OCI-LY7 (cell line): ENCODE results near the gene KIF6. TPM values are rescaled to one million over a fixed set of nuclear protein-coding genes. Genes with fewer than 3 reads are reported as not detected.

ENCODE experiments used
- BruUV-seq: library from RNA; stranded (reverse); fragments of 400-500 nt; replicated peaks from 2 replicates; lab custom pipeline; 2021; lab: Mats Ljungman, UMichigan
- CTCF ChIA-PET: fragments of 300-600 bp; sonication (Branson Sonifier 250); formaldehyde crosslinking; loops from one replicate; lab custom pipeline; 2022; ENCODE audit warnings: antibody characterized with exemption; ENCODE audit not compliant: unreplicated experiment; lab: Charles Lee
- POLR2A ChIA-PET: fragments of 300-600 bp; sonication (Branson Sonifier 250); formaldehyde crosslinking; loops from one replicate; lab custom pipeline; 2022; ENCODE audit warnings: antibody characterized with exemption; lab: Charles Lee
- DNase-seq: peaks from one replicate; pipeline ENCODE4 v3.0.0-alpha.2; 2015; ENCODE audit warnings: low spot score
- H2AFZ ChIP-seq: fragments of 200-600 bp; sonication (generic), shearing (Covaris generic); 2 replicates; pipeline ENCODE4 v1.6.1; 2014; ENCODE audit warnings: mild to moderate bottlenecking, antibody characterized with exemption, low read length, moderate library complexity
- H3K27ac ChIP-seq: fragments of 200-600 bp; sonication (generic); 2 replicates; pipeline ENCODE4 v1.5.1; 2014; ENCODE audit warnings: mixed run types, low read depth, mild to moderate bottlenecking, moderate library complexity, low read length, inconsistent platforms; ENCODE audit not compliant: poor library complexity, severe bottlenecking
- H3K36me3 ChIP-seq: fragments of 200-600 bp; sonication (generic); 2 replicates; pipeline ENCODE4 v1.6.1; 2014; ENCODE audit warnings: mild to moderate bottlenecking, antibody characterized with exemption, low read length, moderate library complexity, mixed read lengths; ENCODE audit not compliant: insufficient read depth
- H3K4me1 ChIP-seq: fragments of 200-600 bp; sonication (generic); 2 replicates; pipeline ENCODE4 v1.5.1; 2014; ENCODE audit warnings: mild to moderate bottlenecking, low read length; ENCODE audit not compliant: insufficient read depth, poor library complexity, severe bottlenecking
- H3K4me2 ChIP-seq: fragments of 200-600 bp; sonication (generic); 2 replicates; pipeline ENCODE4 v1.6.1; 2014; ENCODE audit warnings: mild to moderate bottlenecking, low read length
- H3K4me3 ChIP-seq: fragments of 200-600 bp; sonication (generic); 2 replicates; pipeline ENCODE4 v1.5.1; 2014; ENCODE audit warnings: mild to moderate bottlenecking, low read depth, low read length; ENCODE audit not compliant: poor library complexity, severe bottlenecking
- H3K79me2 ChIP-seq: fragments of 200-600 bp; sonication (generic); 2 replicates; pipeline ENCODE4 v1.6.1; 2016; ENCODE audit warnings: low read depth, mild to moderate bottlenecking, low read length, moderate library complexity, mixed read lengths; ENCODE audit not compliant: insufficient read depth
- H3K9me2 ChIP-seq: fragments of 200-600 bp; sonication (generic); 2 replicates; pipeline ENCODE4 v1.6.1; 2016; ENCODE audit warnings: mild to moderate bottlenecking, low read length, mixed read lengths; ENCODE audit not compliant: insufficient read depth
- H3K9me3 ChIP-seq: fragments of 200-600 bp; sonication (generic); 2 replicates; pipeline ENCODE4 v1.6.1; 2014; ENCODE audit warnings: mild to moderate bottlenecking, mixed run types, low read length, mixed read lengths
- H4K20me1 ChIP-seq: fragments of 200-600 bp; sonication (generic); 2 replicates; pipeline ENCODE4 v1.6.1; 2014; ENCODE audit warnings: mild to moderate bottlenecking, antibody characterized with exemption, low read length, moderate library complexity, mixed read lengths; ENCODE audit not compliant: insufficient read depth
- EZH2phosphoT487 ChIP-seq: fragments of 200-600 bp; sonication (generic); IDR thresholded peaks from 2 replicates; pipeline ENCODE4 v1.6.1; 2018; ENCODE audit warnings: low read depth, borderline replicate concordance, mild to moderate bottlenecking, mixed run types, antibody characterized with exemption, low read length, moderate library complexity, mixed read lengths
- intact Hi-C: fragments of 100-400 bp; cut with micrococcal nuclease; formaldehyde crosslinking; loops from one replicate; pipeline ENCODE4 v1.10.0; 2022; ENCODE audit not compliant: unreplicated experiment
- total RNA-seq, 2 experiments: library from RNA; depleted of rRNA in 1 of 2; stranded (reverse); fragments of >200 nt in 1 of 2; shearing (Covaris generic) in 1 of 2; gene quantifications; 2 replicates each; pipeline ENCODE4 v1.2.3, GENCODE V29; 2014 to 2022
- TF ChIP-seq, protein P1 (sequence below): fragments of 200-600 bp; sonication (generic); conservative IDR thresholded peaks from 2 replicates; pipeline ENCODE4 v1.5.1; 2014; ENCODE audit warnings: mild to moderate bottlenecking, antibody characterized with exemption, low read length, moderate library complexity, mixed read lengths

Gene KIF6
- total RNA-seq, 2 experiments from 2014 or later, result not detected

DNA sequence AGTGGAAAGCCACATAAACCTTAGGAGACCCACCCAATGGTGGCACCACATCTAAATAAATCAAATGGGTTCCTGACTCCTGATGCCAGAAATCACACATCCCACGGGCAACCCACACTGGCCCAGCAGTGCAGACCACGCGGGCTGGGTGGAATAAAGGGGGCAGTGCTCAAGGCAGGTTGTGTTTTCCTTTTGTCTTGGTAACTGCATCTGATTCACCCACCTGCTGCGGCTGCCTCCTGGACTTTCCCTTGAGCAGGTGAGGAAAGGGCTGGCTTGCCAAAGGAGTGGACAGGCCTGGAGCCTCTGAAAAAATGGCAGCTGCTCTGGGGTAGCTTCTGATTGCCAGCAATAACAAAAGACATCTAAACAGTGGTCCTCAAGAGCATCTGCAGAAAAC, 283.2 kb downstream of the KIF6 start:
- no peak overlapping the region for H3K4me2 ChIP-seq
- H3K9me3 ChIP-seq, result 0 out of 2 replicates have a peak, but pooled peaks cover 4% of the 10 kb centered on the region
- ChIA-PET POLR2A (no interaction called here), CTCF (no interaction called here)
- no peak overlapping the region for H3K4me3 ChIP-seq
- no peaks in the 10 kb centered on the region for H3K4me1 ChIP-seq
- H2AFZ ChIP-seq, result no peak overlapping the region
- H3K9me2 ChIP-seq, result no peaks in the 10 kb centered on the region
- intact Hi-C loops, result no loop called here
- H3K36me3 ChIP-seq, result no peaks in the 10 kb centered on the region
- no TSS peak for BruUV-seq
- H4K20me1 ChIP-seq, result no peaks in the 10 kb centered on the region
- H3K27ac ChIP-seq, result no peak overlapping the region
- no peak for DNase-seq
- H3K79me2 ChIP-seq, result no peaks in the 10 kb centered on the region
- no peak for TF ChIP-seq EZH2phosphoT487
- TF ChIP-seq, protein P1, sequence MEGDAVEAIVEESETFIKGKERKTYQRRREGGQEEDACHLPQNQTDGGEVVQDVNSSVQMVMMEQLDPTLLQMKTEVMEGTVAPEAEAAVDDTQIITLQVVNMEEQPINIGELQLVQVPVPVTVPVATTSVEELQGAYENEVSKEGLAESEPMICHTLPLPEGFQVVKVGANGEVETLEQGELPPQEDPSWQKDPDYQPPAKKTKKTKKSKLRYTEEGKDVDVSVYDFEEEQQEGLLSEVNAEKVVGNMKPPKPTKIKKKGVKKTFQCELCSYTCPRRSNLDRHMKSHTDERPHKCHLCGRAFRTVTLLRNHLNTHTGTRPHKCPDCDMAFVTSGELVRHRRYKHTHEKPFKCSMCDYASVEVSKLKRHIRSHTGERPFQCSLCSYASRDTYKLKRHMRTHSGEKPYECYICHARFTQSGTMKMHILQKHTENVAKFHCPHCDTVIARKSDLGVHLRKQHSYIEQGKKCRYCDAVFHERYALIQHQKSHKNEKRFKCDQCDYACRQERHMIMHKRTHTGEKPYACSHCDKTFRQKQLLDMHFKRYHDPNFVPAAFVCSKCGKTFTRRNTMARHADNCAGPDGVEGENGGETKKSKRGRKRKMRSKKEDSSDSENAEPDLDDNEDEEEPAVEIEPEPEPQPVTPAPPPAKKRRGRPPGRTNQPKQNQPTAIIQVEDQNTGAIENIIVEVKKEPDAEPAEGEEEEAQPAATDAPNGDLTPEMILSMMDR, result no peak

DNA sequence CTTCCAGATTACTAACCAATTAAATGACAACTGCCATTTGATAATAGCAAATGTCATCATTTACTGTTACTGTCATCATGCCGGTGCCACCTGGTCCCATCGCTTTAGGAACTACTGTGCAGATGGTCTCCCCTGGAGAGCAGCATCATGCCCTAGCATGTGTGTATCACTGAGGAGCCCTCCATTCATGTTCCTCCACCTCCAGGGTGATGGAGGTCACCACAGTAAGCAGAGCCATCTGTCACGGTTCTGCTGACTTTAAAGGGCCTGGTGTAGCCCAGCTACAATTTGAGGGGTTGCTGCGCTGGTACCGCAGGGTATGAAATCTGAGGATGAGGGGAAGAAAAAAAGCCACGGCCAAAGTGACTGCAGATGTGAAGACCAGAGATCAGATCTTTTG, 283.9 kb downstream of the KIF6 start:
- no peaks in the 10 kb centered on the region for H3K9me2 ChIP-seq
- ChIA-PET POLR2A (no interaction called here), CTCF (no interaction called here)
- H3K36me3 ChIP-seq, result no peaks in the 10 kb centered on the region
- no peaks in the 10 kb centered on the region for H3K4me1 ChIP-seq
- no peak for TF ChIP-seq EZH2phosphoT487
- TF ChIP-seq, protein P1, result no peak
- no peak overlapping the region for H3K4me3 ChIP-seq
- DNase-seq, result no peak
- no TSS peak for BruUV-seq
- H3K9me3 ChIP-seq, result 0 out of 2 replicates have a peak, but pooled peaks cover 5% of the 10 kb centered on the region
- no peaks in the 10 kb centered on the region for H4K20me1 ChIP-seq
- H3K79me2 ChIP-seq, result no peaks in the 10 kb centered on the region
- no peak overlapping the region for H2AFZ ChIP-seq
- H3K4me2 ChIP-seq, result no peak overlapping the region
- intact Hi-C loops, result no loop called here
- no peak overlapping the region for H3K27ac ChIP-seq

DNA sequence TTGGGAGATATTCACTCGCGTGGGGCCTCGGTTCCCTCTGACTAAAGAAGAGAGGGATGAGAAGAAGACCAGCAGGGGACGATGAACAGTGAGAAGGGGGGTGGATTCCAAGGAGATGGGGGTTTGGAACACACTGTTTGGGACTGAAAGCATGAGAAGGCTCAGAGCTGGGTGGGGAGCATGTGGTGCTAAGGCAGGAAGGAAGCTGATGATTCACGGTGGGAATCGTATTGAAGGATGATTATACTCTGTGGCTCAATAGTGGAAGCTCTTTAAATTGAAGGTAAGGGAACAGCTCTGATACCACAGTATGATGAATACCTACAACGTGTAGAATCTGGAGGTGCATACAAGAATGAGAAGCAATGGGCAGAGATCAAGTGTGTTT, 285.2 kb downstream of the KIF6 start:
- intact Hi-C loops, result no loop called here
- CTCF ChIA-PET, result no interaction called here

More for the DNA sequence above, 285.2 kb downstream of the KIF6 start:
- Histone ChIP-seq H3K4me2 (no peak overlapping the region), H3K4me1 (no peaks in the 10 kb centered on the region), H4K20me1 (no peaks in the 10 kb centered on the region), H3K79me2 (no peaks in the 10 kb centered on the region), H2AFZ (no peak overlapping the region), H3K36me3 (no peaks in the 10 kb centered on the region), H3K9me3 (0 out of 2 replicates have a peak, but pooled peaks cover 5% of the 10 kb centered on the region), H3K27ac (no peak overlapping the region), H3K4me3 (no peak overlapping the region), H3K9me2 (no peaks in the 10 kb centered on the region)
- POLR2A ChIA-PET, result no interaction called here
- TF ChIP-seq, protein P1, result no peak
- TF ChIP-seq EZH2phosphoT487, result no peak
- no peak for DNase-seq
- no TSS peak for BruUV-seq
